22Rv1 (cell line): ENCODE results near the gene PEX10.

Source experiments
- CTCF ChIP-seq: fragments of 450-650 bp; IDR thresholded peaks from 2 replicates; pipeline ENCODE4 v1.5.1; 2017; ENCODE audit warnings: mild to moderate bottlenecking
- ZFX ChIP-seq: fragments of 450-650 bp; IDR thresholded peaks from 2 replicates; pipeline ENCODE4 v1.6.1; 2017; ENCODE audit warnings: antibody characterized with exemption, borderline replicate concordance

GRCh38 chr1:2428490-2428889, 16.1 kb upstream of the PEX10 start:
- no peak for TF ChIP-seq CTCF
- TF ChIP-seq ZFX, result no peak
